Gastrocnemius medialis (tissue), 4 donors: ENCODE results near the gene OPCML. TPM values are rescaled to one million over a fixed set of nuclear protein-coding genes. Genes with fewer than 3 reads are reported as not detected.

Experiments
- ATAC-seq, 2 donors: fragments of 150-250 bp; one replicate each; pipeline ENCODE4 v1.9.1; 2016
- DNase-seq, 2 donors: peaks; one replicate each; pipeline ENCODE4 v3.0.0-alpha.2; 2019
- H3K27ac ChIP-seq, 4 donors: fragments of 200-600 bp; sonication (generic); 1 replicate in 1 of 4; 2 replicates in 3 of 4; pipeline ENCODE4 v1.5.1; 2016 to 2018; ENCODE audit warnings: mild to moderate bottlenecking in 2 of 4, moderate library complexity in 1 of 4
- H3K27me3 ChIP-seq, 3 donors: fragments of 200-600 bp; sonication (generic) in 2 of 3; 1 replicate in 1 of 3; 2 replicates in 2 of 3; pipeline versions ENCODE4 v1.5.1 to v1.6.0; 2016 to 2019; ENCODE audit warnings: mild to moderate bottlenecking in 1 of 3, moderate library complexity in 1 of 3
- H3K36me3 ChIP-seq, 2 donors: fragments of 200-600 bp; sonication (generic) in 1 of 2; one replicate each; pipeline ENCODE4 v1.5.1; 2017 to 2018
- H3K4me1 ChIP-seq, 2 donors: fragments of 200-600 bp; sonication (generic) in 1 of 2; one replicate each; pipeline ENCODE4 v1.5.1; 2016 to 2017; ENCODE audit warnings: mild to moderate bottlenecking in 2 of 2
- H3K4me3 ChIP-seq, 4 donors: fragments of 200-600 bp; sonication (generic) in 3 of 4; 1 replicate in 1 of 4; 2 replicates in 3 of 4; pipeline ENCODE4 v1.5.1; 2016 to 2019; ENCODE audit warnings: mild to moderate bottlenecking in 2 of 4
- H3K9me3 ChIP-seq, 3 donors: fragments of 200-600 bp; sonication (generic) in 2 of 3; 1 replicate in 1 of 3; 2 replicates in 2 of 3; pipeline ENCODE4 v1.5.1; 2016 to 2019
- POLR2A ChIP-seq, 2 donors: fragments of 450-650 bp; IDR thresholded peaks; one replicate each; pipeline ENCODE4 v1.6.1; 2017; ENCODE audit warnings: antibody characterized with exemption in 2 of 2, mild to moderate bottlenecking in 2 of 2, moderate library complexity in 2 of 2
- in situ Hi-C, 4 donors: fragments of 200-750 bp; cut with MboI; loops; one replicate each; pipeline versions ENCODE4 v1.15.0 to v1.8.0; 2017; ENCODE audit warnings: low sequenced_read_pairs in 4 of 4
- intact Hi-C: fragments of 100-400 bp; cut with DNase I; formaldehyde crosslinking; loops from one replicate; pipeline ENCODE4 v1.15.1; 2023; ENCODE audit warnings: low total_unique reads
- total RNA-seq, 4 donors: library from RNA; depleted of rRNA; stranded (reverse); fragments of >200 nt; gene quantifications; one replicate each; pipeline versions ENCODE4 v1.1.0 to v1.2.3, GENCODE V29; 2016
- TF ChIP-seq, protein P1 (sequence below), 5 experiments: fragments of 450-650 bp in 3 of 5; fragments of 200-600 bp in 2 of 5; sonication (generic) in 2 of 5; IDR thresholded peaks in 4 of 5; conservative IDR thresholded peaks in 1 of 5; 1 replicate in 4 of 5; 2 replicates in 1 of 5; pipeline ENCODE4 v1.5.1; 2016 to 2019; ENCODE audit warnings: antibody characterized with exemption in 5 of 5, mild to moderate bottlenecking in 3 of 5, moderate library complexity in 3 of 5

The OPCML gene
- total RNA-seq, 4 donors from 2014 or later, result not detected

DNA sequence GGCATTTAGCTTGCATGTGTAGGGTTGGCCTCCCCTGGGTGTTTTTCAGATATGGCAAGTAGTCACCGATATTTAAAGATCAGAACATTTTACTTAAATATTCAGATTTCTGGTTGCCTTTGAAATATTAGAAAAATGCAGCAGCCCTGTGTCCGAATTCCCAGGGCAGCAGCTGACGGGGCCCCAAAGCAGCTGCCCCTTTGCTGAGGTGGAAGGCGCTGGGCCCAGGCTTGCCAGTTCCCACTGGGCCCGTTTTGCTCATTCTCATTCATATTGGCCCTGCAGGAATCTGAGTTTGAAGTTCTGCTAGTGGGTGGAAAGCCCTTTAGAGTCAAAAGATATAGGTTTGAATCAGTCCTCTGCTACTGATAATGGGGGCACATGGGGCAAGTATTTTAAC is 692.1 kb downstream of the OPCML start:
- intact Hi-C loops (no loop called here), in situ Hi-C loops (no loop called here)
- ATAC-seq (no peak), DNase-seq (no peak)
- no peaks in the 10 kb centered on the region for H3K4me1 ChIP-seq
- no peak overlapping the region for H3K27ac ChIP-seq
- no peak for TF ChIP-seq POLR2A (IDR thresholded peaks at IDR 0.05)
- TF ChIP-seq, protein P1, sequence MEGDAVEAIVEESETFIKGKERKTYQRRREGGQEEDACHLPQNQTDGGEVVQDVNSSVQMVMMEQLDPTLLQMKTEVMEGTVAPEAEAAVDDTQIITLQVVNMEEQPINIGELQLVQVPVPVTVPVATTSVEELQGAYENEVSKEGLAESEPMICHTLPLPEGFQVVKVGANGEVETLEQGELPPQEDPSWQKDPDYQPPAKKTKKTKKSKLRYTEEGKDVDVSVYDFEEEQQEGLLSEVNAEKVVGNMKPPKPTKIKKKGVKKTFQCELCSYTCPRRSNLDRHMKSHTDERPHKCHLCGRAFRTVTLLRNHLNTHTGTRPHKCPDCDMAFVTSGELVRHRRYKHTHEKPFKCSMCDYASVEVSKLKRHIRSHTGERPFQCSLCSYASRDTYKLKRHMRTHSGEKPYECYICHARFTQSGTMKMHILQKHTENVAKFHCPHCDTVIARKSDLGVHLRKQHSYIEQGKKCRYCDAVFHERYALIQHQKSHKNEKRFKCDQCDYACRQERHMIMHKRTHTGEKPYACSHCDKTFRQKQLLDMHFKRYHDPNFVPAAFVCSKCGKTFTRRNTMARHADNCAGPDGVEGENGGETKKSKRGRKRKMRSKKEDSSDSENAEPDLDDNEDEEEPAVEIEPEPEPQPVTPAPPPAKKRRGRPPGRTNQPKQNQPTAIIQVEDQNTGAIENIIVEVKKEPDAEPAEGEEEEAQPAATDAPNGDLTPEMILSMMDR (IDR thresholded peaks at IDR 0.05 in 4 of 5, conservative IDR thresholded peaks at IDR 0.05 in 1 of 5), result no peak
- H3K4me3 ChIP-seq, result no peak overlapping the region
- no peaks in the 10 kb centered on the region for H3K9me3 ChIP-seq
- H3K36me3 ChIP-seq, result no peaks in the 10 kb centered on the region
- no peaks in the 10 kb centered on the region for H3K27me3 ChIP-seq

DNA sequence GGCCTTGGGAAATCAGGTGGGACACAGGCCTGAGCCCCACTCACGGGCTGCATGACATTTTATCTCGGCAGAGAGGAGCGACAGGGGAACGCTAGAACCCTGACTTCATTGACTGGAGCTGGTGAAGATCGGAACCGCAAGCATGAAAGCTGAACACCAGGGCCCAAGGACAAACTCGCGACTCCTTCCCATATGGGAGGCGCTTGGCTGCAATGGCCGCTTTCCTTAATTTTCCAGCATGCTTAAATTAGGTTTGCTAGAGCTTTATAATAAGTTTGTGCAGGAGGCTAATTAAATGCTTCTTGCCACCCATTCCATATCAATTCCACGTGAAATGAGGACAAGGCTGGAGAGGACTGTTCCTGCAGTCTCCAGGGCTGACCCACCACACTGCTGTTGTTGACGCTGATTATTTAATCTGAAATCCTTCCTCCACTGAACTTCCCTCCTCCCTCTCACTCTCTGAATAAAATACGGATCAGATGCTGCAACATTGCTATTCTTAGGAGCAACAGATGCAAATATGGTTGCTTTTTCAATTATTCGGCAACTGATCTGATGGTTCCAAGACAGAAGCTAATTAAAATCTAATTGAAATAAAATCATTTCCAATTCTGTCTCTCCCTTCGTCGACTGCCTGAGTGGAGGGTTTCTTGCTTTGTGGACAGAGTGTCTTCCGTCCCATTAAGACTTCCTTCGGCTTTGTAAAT is 692.9 kb downstream of the OPCML start:
- Histone ChIP-seq H3K9me3 (no peaks in the 10 kb centered on the region), H3K27me3 (no peaks in the 10 kb centered on the region), H3K36me3 (no peaks in the 10 kb centered on the region), H3K4me1 (no peaks in the 10 kb centered on the region), H3K27ac (no peak overlapping the region), H3K4me3 (no peak overlapping the region)
- ATAC-seq, result no peak
- in situ Hi-C loops, result no loop called here
- no peak for TF ChIP-seq POLR2A (IDR thresholded peaks at IDR 0.05)
- TF ChIP-seq, protein P1 (IDR thresholded peaks at IDR 0.05 in 4 of 5, conservative IDR thresholded peaks at IDR 0.05 in 1 of 5), result no peak
- intact Hi-C loops, result no loop called here
- DNase-seq, result no peak

DNA sequence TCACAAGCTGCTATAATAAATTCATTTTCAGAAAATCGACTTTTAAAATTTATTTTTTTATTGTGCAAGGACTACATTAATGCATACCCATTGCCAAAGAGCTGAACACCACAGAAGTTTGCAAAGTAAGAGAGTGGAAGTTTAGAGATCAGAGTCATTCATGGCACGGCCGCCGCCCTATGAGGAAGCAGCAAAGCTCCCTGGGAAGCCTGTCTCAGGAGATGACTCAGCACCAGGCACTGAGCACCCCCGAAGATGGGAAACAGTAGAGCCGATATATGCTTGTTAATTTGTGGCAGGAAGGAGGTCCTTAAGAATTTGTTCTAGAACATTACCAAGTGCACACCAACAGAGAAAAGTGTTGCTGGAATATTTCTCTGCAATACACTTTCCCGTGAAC is 693.7 kb downstream of the OPCML start:
- H3K36me3 ChIP-seq, result no peaks in the 10 kb centered on the region
- DNase-seq, result no peak
- in situ Hi-C loops, result no loop called here
- H3K9me3 ChIP-seq, result no peaks in the 10 kb centered on the region
- H3K27ac ChIP-seq, result no peak overlapping the region
- no peak for TF ChIP-seq POLR2A (IDR thresholded peaks at IDR 0.05)
- TF ChIP-seq, protein P1 (IDR thresholded peaks at IDR 0.05 in 4 of 5, conservative IDR thresholded peaks at IDR 0.05 in 1 of 5), result no peak
- no peaks in the 10 kb centered on the region for H3K27me3 ChIP-seq
- intact Hi-C loops, result no loop called here
- no peak for ATAC-seq
- H3K4me3 ChIP-seq, result no peak overlapping the region
- no peaks in the 10 kb centered on the region for H3K4me1 ChIP-seq

DNA sequence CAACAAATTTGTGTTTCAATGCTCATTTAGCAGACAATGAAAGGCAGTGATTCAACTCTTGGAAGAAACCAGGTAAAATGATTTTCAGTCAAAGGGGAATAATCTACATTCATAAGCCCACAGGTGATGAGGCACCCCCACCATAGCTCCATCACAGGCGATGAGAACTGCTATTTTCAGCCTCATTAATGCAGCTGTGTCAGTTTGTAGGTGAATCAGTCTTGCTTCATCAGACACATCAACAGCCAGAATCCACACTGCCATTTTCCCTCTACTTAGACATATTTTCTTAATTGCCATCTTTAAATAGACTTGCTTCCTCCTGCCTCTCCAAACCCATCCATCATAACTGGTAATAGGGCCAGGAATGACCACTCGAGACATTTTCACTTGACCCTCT is 701.0 kb downstream of the OPCML start:
- Histone ChIP-seq H3K4me3 (no peak overlapping the region), H3K4me1 (no peaks in the 10 kb centered on the region), H3K9me3 (no peaks in the 10 kb centered on the region), H3K27me3 (no peaks in the 10 kb centered on the region), H3K36me3 (no peaks in the 10 kb centered on the region), H3K27ac (no peak overlapping the region)
- in situ Hi-C loops, result no loop called here
- TF ChIP-seq POLR2A (IDR thresholded peaks at IDR 0.05), result no peak
- TF ChIP-seq, protein P1 (IDR thresholded peaks at IDR 0.05 in 4 of 5, conservative IDR thresholded peaks at IDR 0.05 in 1 of 5), result no peak
- intact Hi-C loops, result no loop called here
- no peak for DNase-seq
- ATAC-seq, result no peak

DNA sequence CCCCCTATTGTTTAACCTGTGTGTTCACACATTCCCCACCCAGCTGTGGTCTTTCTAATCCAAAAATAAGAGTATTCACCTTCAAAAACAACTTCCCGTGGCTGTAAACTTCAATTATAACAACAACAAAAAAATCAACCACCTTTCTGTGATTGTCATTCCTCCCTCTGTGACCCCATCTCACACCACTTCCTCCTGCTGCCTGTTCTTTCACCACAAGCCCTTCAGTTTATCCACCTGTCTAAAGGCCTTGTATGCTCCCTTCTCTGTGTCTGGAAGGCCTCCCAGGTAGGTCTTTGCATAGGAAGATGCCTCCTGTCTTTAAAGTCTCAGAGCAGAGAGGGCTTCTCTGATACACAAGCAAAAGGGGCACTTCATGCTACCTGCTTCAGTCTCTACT is 707.7 kb downstream of the OPCML start:
- Histone ChIP-seq H3K9me3 (no peaks in the 10 kb centered on the region), H3K36me3 (no peaks in the 10 kb centered on the region), H3K4me1 (no peaks in the 10 kb centered on the region), H3K27ac (no peak overlapping the region), H3K27me3 (no peaks in the 10 kb centered on the region), H3K4me3 (no peak overlapping the region)
- intact Hi-C loops, result no loop called here
- TF ChIP-seq, protein P1 (IDR thresholded peaks at IDR 0.05 in 4 of 5, conservative IDR thresholded peaks at IDR 0.05 in 1 of 5), result no peak
- no peak for TF ChIP-seq POLR2A (IDR thresholded peaks at IDR 0.05)
- DNase-seq (no peak), ATAC-seq (no peak)
- in situ Hi-C loops, result no loop called here
